Right lobe of liver (tissue), 4 donors: ENCODE measurements around the gene SLC45A1.

Source experiments
- POLR2A ChIP-seq: fragments of 450-650 bp; IDR thresholded peaks from one replicate; pipeline ENCODE4 v1.6.1; 2017; ENCODE audit warnings: antibody characterized with exemption, mild to moderate bottlenecking
- TF ChIP-seq, protein P1 (sequence below), 4 donors: fragments of 200-600 bp in 3 of 4; fragments of 450-650 bp in 1 of 4; IDR thresholded peaks; one replicate each; pipeline versions ENCODE4 v1.5.1 to v1.8.0; 2016 to 2022; ENCODE audit warnings: antibody characterized with exemption in 4 of 4, mild to moderate bottlenecking in 2 of 4
- donor health status: DM: no; HTN: no; CAD: no.
- donor health status: DM: no; HTN: no; CAD: no.
- donor health status: DM: no; HTN: yes; CAD: no.

DNA sequence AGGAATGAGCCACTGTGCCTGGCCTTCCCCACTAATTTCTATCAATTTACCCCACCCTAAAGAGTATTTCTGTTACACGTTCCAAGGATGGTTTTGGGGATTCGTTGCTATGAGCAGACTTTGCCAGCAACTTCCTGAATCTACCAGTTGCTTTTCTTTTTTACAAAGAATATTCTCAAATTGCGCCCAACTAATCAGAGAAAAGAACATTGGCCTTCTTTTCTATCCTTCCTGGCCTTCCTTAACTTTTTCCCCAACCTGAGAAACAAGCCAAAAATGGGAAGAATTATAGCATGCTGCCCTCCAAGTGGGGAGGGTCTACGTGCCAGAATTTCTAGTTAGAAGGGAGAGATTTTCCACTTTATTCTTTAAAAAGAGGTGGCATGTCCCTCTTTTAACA lies 44.9 kb upstream of the SLC45A1 start:
- TF ChIP-seq, protein P1, sequence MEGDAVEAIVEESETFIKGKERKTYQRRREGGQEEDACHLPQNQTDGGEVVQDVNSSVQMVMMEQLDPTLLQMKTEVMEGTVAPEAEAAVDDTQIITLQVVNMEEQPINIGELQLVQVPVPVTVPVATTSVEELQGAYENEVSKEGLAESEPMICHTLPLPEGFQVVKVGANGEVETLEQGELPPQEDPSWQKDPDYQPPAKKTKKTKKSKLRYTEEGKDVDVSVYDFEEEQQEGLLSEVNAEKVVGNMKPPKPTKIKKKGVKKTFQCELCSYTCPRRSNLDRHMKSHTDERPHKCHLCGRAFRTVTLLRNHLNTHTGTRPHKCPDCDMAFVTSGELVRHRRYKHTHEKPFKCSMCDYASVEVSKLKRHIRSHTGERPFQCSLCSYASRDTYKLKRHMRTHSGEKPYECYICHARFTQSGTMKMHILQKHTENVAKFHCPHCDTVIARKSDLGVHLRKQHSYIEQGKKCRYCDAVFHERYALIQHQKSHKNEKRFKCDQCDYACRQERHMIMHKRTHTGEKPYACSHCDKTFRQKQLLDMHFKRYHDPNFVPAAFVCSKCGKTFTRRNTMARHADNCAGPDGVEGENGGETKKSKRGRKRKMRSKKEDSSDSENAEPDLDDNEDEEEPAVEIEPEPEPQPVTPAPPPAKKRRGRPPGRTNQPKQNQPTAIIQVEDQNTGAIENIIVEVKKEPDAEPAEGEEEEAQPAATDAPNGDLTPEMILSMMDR (IDR thresholded peaks at IDR 0.05): no peak
- no peak for TF ChIP-seq POLR2A
